Measurements from ENCODE around the gene P3H1.

GRCh38 chr1:42777852-42778251 lies 11.0 kb upstream of the P3H1 start:
- TF ChIP-seq POLR2A (IDR thresholded peaks at IDR 0.05) (no peak), CTCF (IDR thresholded peaks at IDR 0.05) (peak; percentile 14 to 61 (median 46))
